ENCODE results near the gene AP1S3.

Gene AP1S3

DNA sequence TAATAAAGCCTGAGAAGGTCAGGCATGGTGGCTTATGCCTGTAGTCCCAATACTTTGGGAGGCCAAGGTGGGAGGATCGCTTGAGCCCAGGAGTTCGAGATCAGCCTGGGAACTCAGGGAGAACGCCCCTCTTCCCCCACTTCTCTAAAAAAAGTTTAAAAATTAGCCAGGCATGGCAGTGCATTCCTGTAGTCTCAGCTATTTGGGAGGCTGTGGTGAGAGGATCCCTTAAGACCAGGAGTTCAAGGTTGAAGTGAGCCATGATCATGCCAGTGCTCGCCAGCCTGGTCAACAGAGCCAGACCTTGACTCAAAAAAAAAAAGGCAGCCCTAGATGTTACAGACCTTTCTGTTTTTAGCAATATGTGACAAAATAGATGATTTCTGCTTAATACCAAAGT, 83.4 kb downstream of the AP1S3 start:
- no peak overlapping the region for H2AFZ ChIP-seq (ENCODE audit: low read length)
- H3K4me2 ChIP-seq (ENCODE audit: low read depth, low read length, poor library complexity, severe bottlenecking), result no peak overlapping the region
- no peaks in the 10 kb centered on the region for H3K27me3 ChIP-seq (ENCODE audit: insufficient read depth, low read length, poor library complexity, severe bottlenecking)
- peaks cover 4% of the 10 kb centered on the region for H3K4me1 ChIP-seq (ENCODE audit: insufficient read depth, low read length, poor library complexity, severe bottlenecking)
- no peaks in the 10 kb centered on the region for H3K9me3 ChIP-seq (ENCODE audit: insufficient read depth, low read depth, low read length)
- H3F3A ChIP-seq (ENCODE audit: low read depth), result no peaks in the 10 kb centered on the region
- H3K9ac ChIP-seq (ENCODE audit: low read depth, low read length, poor library complexity, severe bottlenecking), result no peak overlapping the region
- H3K4me3 ChIP-seq (ENCODE audit: low read length, poor library complexity, severe bottlenecking), result no peak overlapping the region
- no peak for TF ChIP-seq EZH2phosphoT487 (IDR thresholded peaks at IDR 0.05; ENCODE audit: borderline replicate concordance)
- TF ChIP-seq, protein P1, sequence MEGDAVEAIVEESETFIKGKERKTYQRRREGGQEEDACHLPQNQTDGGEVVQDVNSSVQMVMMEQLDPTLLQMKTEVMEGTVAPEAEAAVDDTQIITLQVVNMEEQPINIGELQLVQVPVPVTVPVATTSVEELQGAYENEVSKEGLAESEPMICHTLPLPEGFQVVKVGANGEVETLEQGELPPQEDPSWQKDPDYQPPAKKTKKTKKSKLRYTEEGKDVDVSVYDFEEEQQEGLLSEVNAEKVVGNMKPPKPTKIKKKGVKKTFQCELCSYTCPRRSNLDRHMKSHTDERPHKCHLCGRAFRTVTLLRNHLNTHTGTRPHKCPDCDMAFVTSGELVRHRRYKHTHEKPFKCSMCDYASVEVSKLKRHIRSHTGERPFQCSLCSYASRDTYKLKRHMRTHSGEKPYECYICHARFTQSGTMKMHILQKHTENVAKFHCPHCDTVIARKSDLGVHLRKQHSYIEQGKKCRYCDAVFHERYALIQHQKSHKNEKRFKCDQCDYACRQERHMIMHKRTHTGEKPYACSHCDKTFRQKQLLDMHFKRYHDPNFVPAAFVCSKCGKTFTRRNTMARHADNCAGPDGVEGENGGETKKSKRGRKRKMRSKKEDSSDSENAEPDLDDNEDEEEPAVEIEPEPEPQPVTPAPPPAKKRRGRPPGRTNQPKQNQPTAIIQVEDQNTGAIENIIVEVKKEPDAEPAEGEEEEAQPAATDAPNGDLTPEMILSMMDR (conservative IDR thresholded peaks at IDR 0.05; ENCODE audit: low read length), result no peak
- no peaks in the 10 kb centered on the region for H3K9me2 ChIP-seq (replicated peaks; ENCODE audit: low read depth, low read length)
- no peaks in the 10 kb centered on the region for H3K79me2 ChIP-seq (ENCODE audit: insufficient read depth, low read length)
- no peaks in the 10 kb centered on the region for H3K36me3 ChIP-seq (ENCODE audit: insufficient read depth, low read length)
- no peaks in the 10 kb centered on the region for H4K20me1 ChIP-seq (ENCODE audit: insufficient read depth, low read length, poor library complexity, severe bottlenecking)

DNA sequence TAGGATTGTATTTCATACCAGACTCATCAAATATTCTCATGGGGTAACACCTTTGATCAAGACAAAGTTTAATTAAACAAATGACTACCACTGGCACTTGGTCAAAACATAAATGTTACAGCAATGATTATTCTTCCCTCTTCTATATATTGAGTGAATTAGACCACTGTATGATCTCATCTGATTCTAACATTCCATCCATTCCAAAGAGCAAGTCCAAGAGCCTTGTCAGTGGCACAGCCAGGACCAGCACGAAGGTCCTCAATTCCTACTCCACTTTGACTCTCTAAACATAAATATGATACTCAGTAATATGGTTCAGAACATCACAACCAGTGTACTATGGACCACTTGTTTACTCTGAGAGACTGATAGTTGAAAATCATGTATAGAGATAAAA, 86.4 kb downstream of the AP1S3 start:
- no peaks in the 10 kb centered on the region for H3K9me2 ChIP-seq (replicated peaks; ENCODE audit: low read depth, low read length)
- H3K4me2 ChIP-seq (ENCODE audit: low read depth, low read length, poor library complexity, severe bottlenecking), result no peak overlapping the region
- H3K36me3 ChIP-seq (ENCODE audit: insufficient read depth, low read length), result no peaks in the 10 kb centered on the region
- no peaks in the 10 kb centered on the region for H3F3A ChIP-seq (ENCODE audit: low read depth)
- TF ChIP-seq EZH2phosphoT487 (IDR thresholded peaks at IDR 0.05; ENCODE audit: borderline replicate concordance), result no peak
- TF ChIP-seq, protein P1 (conservative IDR thresholded peaks at IDR 0.05; ENCODE audit: low read length), result no peak
- H4K20me1 ChIP-seq (ENCODE audit: insufficient read depth, low read length, poor library complexity, severe bottlenecking), result no peaks in the 10 kb centered on the region
- no peaks in the 10 kb centered on the region for H3K4me1 ChIP-seq (ENCODE audit: insufficient read depth, low read length, poor library complexity, severe bottlenecking)
- no peaks in the 10 kb centered on the region for H3K79me2 ChIP-seq (ENCODE audit: insufficient read depth, low read length)
- H3K9me3 ChIP-seq (ENCODE audit: insufficient read depth, low read depth, low read length), result no peaks in the 10 kb centered on the region
- H3K9ac ChIP-seq (ENCODE audit: low read depth, low read length, poor library complexity, severe bottlenecking), result no peak overlapping the region
- no peak overlapping the region for H2AFZ ChIP-seq (ENCODE audit: low read length)
- no peak overlapping the region for H3K4me3 ChIP-seq (ENCODE audit: low read length, poor library complexity, severe bottlenecking)
- no peaks in the 10 kb centered on the region for H3K27me3 ChIP-seq (ENCODE audit: insufficient read depth, low read length, poor library complexity, severe bottlenecking)

DNA sequence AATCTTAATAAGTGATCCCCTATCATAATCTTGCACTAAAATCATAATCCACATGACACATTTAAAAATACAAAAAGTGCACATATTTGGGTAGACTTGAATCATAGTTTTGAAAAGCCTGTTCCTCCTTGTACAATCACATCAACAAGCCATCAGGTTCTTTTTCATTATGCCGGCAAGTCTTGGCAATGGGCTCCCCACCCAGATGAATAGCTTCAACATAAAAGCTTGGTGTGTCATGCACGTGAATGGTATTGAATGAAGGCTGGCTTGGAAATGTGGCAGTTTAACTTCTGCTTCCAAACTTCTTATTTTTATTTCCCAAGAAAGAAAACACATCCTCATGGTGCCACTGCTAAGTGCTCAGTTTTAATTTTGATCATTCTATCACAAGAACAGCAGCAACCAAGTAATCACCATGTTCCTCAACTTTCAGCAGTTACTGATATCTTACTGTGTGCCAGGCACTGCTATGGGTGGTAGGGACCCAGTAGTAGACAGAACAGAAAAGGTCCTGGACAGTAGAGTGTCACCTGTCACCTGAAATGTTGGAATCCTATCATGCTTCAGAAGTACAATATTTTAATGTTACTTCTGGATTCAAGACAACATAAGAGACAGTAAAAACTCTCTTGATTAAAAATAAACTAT, 89.9 kb downstream of the AP1S3 start:
- no peak for TF ChIP-seq EZH2phosphoT487 (IDR thresholded peaks at IDR 0.05; ENCODE audit: borderline replicate concordance)
- TF ChIP-seq, protein P1 (conservative IDR thresholded peaks at IDR 0.05; ENCODE audit: low read length), result no peak
- Histone ChIP-seq H3K9me3 (ENCODE audit: insufficient read depth, low read depth, low read length) (no peaks in the 10 kb centered on the region), H2AFZ (ENCODE audit: low read length) (no peak overlapping the region)

More for the DNA sequence above, 89.9 kb downstream of the AP1S3 start:
- Histone ChIP-seq H3K79me2 (ENCODE audit: insufficient read depth, low read length) (no peaks in the 10 kb centered on the region), H3K27me3 (ENCODE audit: insufficient read depth, low read length, poor library complexity, severe bottlenecking) (no peaks in the 10 kb centered on the region), H3K9ac (ENCODE audit: low read depth, low read length, poor library complexity, severe bottlenecking) (no peak overlapping the region), H4K20me1 (ENCODE audit: insufficient read depth, low read length, poor library complexity, severe bottlenecking) (no peaks in the 10 kb centered on the region), H3K9me2 (replicated peaks; ENCODE audit: low read depth, low read length) (no peaks in the 10 kb centered on the region), H3F3A (ENCODE audit: low read depth) (no peaks in the 10 kb centered on the region), H3K4me1 (ENCODE audit: insufficient read depth, low read length, poor library complexity, severe bottlenecking) (no peaks in the 10 kb centered on the region), H3K4me2 (ENCODE audit: low read depth, low read length, poor library complexity, severe bottlenecking) (no peak overlapping the region), H3K4me3 (ENCODE audit: low read length, poor library complexity, severe bottlenecking) (no peak overlapping the region), H3K36me3 (ENCODE audit: insufficient read depth, low read length) (no peaks in the 10 kb centered on the region)

All from Loucy (cell line).